Measurements from ENCODE around the gene ORC3. TPM values are rescaled to one million over a fixed set of nuclear protein-coding genes. Genes with fewer than 3 reads are reported as not detected.

ORC3 gene
- total RNA-seq, 8 experiments from 2014 or later, result 31.5 to 41.3 (median 36.0) TPM

DNA sequence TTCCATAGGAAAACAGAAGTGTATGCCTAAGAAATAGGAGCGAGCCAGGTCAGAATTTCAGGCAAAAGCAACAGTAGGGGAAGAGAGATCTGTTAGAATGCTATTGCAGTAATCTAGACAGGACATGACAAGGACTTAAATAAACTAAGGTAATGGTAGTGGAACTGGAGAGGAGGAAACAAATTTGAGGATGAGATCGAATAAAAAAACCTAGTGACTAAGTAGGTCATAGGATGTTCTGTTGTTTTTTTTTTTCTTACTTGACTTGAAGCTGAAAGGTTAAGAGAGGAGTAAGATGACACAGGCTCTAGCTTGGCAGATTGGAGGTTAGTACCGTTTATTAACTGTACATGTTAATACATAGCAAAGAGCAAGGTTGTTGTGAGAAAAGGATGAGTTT, 28.6 kb downstream of the ORC3 start:
- Histone ChIP-seq H3K4me3 (no peak overlapping the region), H3K27ac (no peak overlapping the region), H3K4me1 (replicated peaks in 1 of 2) (no peaks in the 10 kb centered on the region)
- no peak for ATAC-seq (replicated peaks in 6 of 8)
- 72 to 100% (median 100%) methylated on average over 1 to 3 of the region's 3 CpGs; no CpG with 5 or more reads in 1 of the 10 experiments for WGBS, 10 experiments
- in situ Hi-C loops (cut with MboI; ENCODE audit: low pct_unique_long_range_greater_than_20kb in 2 of 9, low sequenced_read_pairs in 9 of 9, unreplicated experiment in 9 of 9), result no loop called here

- H3K4me3 ChIP-seq, result no peak overlapping the region
- no peak for ATAC-seq (replicated peaks in 6 of 8)
- H3K4me1 ChIP-seq (replicated peaks in 1 of 2), result no peaks in the 10 kb centered on the region
- in situ Hi-C loops (cut with MboI; ENCODE audit: low pct_unique_long_range_greater_than_20kb in 2 of 9, low sequenced_read_pairs in 9 of 9, unreplicated experiment in 9 of 9), result no loop called here
- 92 to 100% (median 100%) methylated on average over 1 to 3 of the region's 3 CpGs; no CpG with 5 or more reads in 4 of the 10 experiments for WGBS, 10 experiments
- H3K27ac ChIP-seq, result no peak overlapping the region
Observed at GRCh38 chr6:87623248-87623647, 33.3 kb downstream of the ORC3 start.

- in situ Hi-C loops (cut with MboI; ENCODE audit: low pct_unique_long_range_greater_than_20kb in 2 of 9, low sequenced_read_pairs in 9 of 9, unreplicated experiment in 9 of 9), result no loop called here
- Histone ChIP-seq H3K4me1 (replicated peaks in 1 of 2) (no peaks in the 10 kb centered on the region), H3K27ac (no peak overlapping the region), H3K4me3 (no peak overlapping the region)
- no peak for ATAC-seq (replicated peaks in 6 of 8)
- WGBS, 10 experiments, result 0 to 100% (median 63%) methylated on average over 1 to 2 of the region's 2 CpGs; no CpG with 5 or more reads in 1 of the 10 experiments
Observed at GRCh38 chr6:87628424-87628823, 38.5 kb downstream of the ORC3 start.

DNA sequence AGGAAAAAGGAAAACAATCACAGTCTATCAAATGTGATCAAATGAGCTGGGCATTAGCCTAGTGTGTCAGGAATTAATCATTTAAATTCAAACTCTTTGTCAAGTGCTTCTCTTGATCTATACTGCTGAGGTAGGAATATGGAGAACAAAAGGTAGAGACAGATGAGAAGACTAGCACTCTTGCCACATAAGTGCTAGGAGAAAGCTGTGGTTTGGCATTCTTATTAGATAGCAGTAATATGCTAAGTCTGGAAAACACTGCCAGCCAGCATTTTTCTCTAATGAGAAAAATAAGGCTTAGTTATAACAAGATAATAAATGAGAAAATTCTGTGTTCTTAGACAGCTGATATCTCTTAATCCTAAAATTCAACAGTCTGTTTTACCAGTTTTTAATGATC, 38.9 kb downstream of the ORC3 start:
- Histone ChIP-seq H3K4me1 (replicated peaks in 1 of 2) (no peaks in the 10 kb centered on the region), H3K27ac (no peak overlapping the region), H3K4me3 (no peak overlapping the region)
- peak in 2 of 8 experiments; percentile 20 to 25 for ATAC-seq (replicated peaks in 6 of 8)
- in situ Hi-C loops (cut with MboI; ENCODE audit: low pct_unique_long_range_greater_than_20kb in 2 of 9, low sequenced_read_pairs in 9 of 9, unreplicated experiment in 9 of 9), result no loop called here

DNA sequence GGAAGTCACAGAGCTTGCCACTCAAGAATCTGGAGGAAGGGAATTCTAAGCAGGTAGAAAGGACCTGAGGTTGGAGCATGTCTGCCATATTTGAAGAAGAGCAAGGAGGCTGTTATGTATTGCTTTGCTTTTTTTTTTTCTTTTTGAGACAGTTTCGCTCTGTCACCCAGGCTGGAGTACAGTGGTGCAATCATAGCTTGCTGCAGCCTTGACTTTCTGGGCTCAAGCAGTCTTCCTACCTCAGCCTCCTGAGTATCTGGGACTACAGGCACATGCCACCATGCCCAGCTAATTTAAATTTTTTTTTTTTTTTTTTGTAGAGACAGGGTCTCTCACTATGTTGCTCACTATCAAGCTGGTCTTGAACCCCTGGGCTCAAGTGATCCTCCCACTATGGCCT, 40.8 kb downstream of the ORC3 start:
- WGBS, 10 experiments, result 100% methylated on average over 1 of the region's 1 CpG; no CpG with 5 or more reads in 3 of the 10 experiments
- ATAC-seq (replicated peaks in 6 of 8), result no peak
- Histone ChIP-seq H3K4me3 (no peak overlapping the region), H3K27ac (no peak overlapping the region), H3K4me1 (replicated peaks in 1 of 2) (no peaks in the 10 kb centered on the region)
- in situ Hi-C loops (cut with MboI; ENCODE audit: low pct_unique_long_range_greater_than_20kb in 2 of 9, low sequenced_read_pairs in 9 of 9, unreplicated experiment in 9 of 9), result no loop called here

- 69 to 100% (median 81%) methylated on average over 2 to 3 of the region's 3 CpGs for WGBS, 10 experiments
- Histone ChIP-seq H3K4me3 (no peak overlapping the region), H3K27ac (no peak overlapping the region), H3K4me1 (replicated peaks in 1 of 2) (no peaks in the 10 kb centered on the region)
- ATAC-seq (replicated peaks in 6 of 8), result no peak
- in situ Hi-C loops (cut with MboI; ENCODE audit: low pct_unique_long_range_greater_than_20kb in 2 of 9, low sequenced_read_pairs in 9 of 9, unreplicated experiment in 9 of 9), result no loop called here
Observed at GRCh38 chr6:87633851-87634250, 43.9 kb downstream of the ORC3 start.

DNA sequence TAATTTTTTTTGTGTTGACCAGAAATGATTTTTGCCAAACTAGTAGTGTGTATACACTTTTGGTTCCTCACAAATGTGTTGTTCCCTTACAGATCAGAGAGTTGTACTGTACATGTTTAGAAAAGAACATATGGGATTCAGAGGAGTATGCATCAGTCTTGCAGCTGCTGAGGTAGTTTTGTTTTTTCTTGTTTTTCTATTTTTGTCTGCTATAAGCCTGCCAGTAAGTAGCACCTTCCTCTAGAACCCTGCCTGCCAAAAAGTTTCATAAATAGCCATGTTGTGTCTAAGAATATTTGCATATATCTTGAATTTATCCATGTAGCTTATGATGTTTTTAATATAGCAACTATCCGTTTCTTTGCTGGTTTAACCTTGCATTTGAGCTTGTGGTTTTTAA, 46.4 kb downstream of the ORC3 start:
- no peak for ATAC-seq (replicated peaks in 6 of 8)
- Histone ChIP-seq H3K4me3 (no peak overlapping the region), H3K4me1 (replicated peaks in 1 of 2) (no peaks in the 10 kb centered on the region), H3K27ac (no peak overlapping the region)
- in situ Hi-C loops (cut with MboI; ENCODE audit: low pct_unique_long_range_greater_than_20kb in 2 of 9, low sequenced_read_pairs in 9 of 9, unreplicated experiment in 9 of 9), result no loop called here
- 43 to 100% (median 100%) methylated on average over 1 of the region's 1 CpG; no CpG with 5 or more reads in 3 of the 10 experiments for WGBS, 10 experiments

- Histone ChIP-seq H3K4me1 (replicated peaks in 1 of 2) (no peaks in the 10 kb centered on the region), H3K4me3 (no peak overlapping the region), H3K27ac (no peak overlapping the region)
- in situ Hi-C loops (cut with MboI; ENCODE audit: low pct_unique_long_range_greater_than_20kb in 2 of 9, low sequenced_read_pairs in 9 of 9, unreplicated experiment in 9 of 9), result no loop called here
- no peak for ATAC-seq (replicated peaks in 6 of 8)
- WGBS, 10 experiments, result 81 to 100% (median 100%) methylated on average over 1 of the region's 1 CpG; no CpG with 5 or more reads in 4 of the 10 experiments
Observed at GRCh38 chr6:87637106-87637505, 47.2 kb downstream of the ORC3 start.

DNA sequence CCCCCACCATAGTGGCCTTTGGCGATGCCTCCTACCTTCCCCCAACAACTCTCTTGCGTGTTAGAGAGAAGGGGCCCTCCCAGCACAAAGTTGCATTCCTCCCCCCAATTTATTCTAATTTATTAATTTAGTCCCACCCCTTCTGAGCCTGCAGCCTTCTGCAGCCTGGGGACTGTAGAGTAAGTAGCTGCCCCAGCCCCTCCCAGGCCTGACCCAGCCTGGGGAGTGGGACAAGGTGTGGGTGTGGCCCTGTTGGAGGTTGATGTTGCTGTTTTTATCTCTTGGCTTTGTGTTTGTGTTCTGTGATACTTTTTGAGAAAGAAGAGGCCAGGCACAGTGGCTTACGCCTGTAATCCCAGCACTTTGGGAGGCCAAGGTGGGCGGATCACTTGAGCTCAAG, 49.4 kb downstream of the ORC3 start:
- in situ Hi-C loops (cut with MboI; ENCODE audit: low pct_unique_long_range_greater_than_20kb in 2 of 9, low sequenced_read_pairs in 9 of 9, unreplicated experiment in 9 of 9), result no loop called here
- H3K4me1 ChIP-seq (replicated peaks in 1 of 2), result no peaks in the 10 kb centered on the region
- 90 to 100% (median 100%) methylated on average over 1 to 4 of the region's 4 CpGs; no CpG with 5 or more reads in 5 of the 10 experiments for WGBS, 10 experiments
- H3K4me3 ChIP-seq, result no peak overlapping the region
- no peak for ATAC-seq (replicated peaks in 6 of 8)
- no peak overlapping the region for H3K27ac ChIP-seq

- Histone ChIP-seq H3K4me1 (replicated peaks in 1 of 2) (no peaks in the 10 kb centered on the region), H3K27ac (no peak overlapping the region), H3K4me3 (no peak overlapping the region)
- in situ Hi-C loops (cut with MboI; ENCODE audit: low pct_unique_long_range_greater_than_20kb in 2 of 9, low sequenced_read_pairs in 9 of 9, unreplicated experiment in 9 of 9), result no loop called here
- ATAC-seq (replicated peaks in 6 of 8), result no peak
- WGBS, 10 experiments, result 20 to 100% (median 60%) methylated on average over 1 of the region's 1 CpG; no CpG with 5 or more reads in 2 of the 10 experiments
Observed at GRCh38 chr6:87641065-87641692, 51.2 kb downstream of the ORC3 start.

DNA sequence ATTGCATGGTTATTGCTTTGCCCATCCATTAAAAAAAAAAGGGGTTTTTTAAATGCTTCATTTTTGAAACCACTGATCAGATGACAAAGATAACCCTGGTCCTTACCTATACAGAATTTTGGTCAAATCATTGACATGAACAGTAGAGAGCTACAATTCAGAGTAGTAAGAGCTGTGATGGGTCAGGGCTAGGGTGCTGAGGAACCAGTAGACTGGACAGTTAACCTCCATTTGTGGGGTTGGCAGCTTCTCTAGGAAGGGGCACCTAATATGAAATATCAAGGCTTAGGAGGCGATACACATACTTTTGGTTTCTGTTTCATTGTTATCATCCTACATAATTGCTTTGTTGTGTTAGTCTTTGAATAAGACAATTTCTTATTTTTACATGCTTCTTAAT, 55.1 kb downstream of the ORC3 start:
- H3K4me3 ChIP-seq, result no peak overlapping the region
- no peak for ATAC-seq (replicated peaks in 6 of 8)
- in situ Hi-C loops (cut with MboI; ENCODE audit: low pct_unique_long_range_greater_than_20kb in 2 of 9, low sequenced_read_pairs in 9 of 9, unreplicated experiment in 9 of 9), result no loop called here
- H3K27ac ChIP-seq, result no peak overlapping the region
- 83 to 100% (median 100%) methylated on average over 1 of the region's 1 CpG; no CpG with 5 or more reads in 2 of the 10 experiments for WGBS, 10 experiments
- H3K4me1 ChIP-seq (replicated peaks in 1 of 2), result no peaks in the 10 kb centered on the region

- Histone ChIP-seq H3K27ac (no peak overlapping the region), H3K4me3 (no peak overlapping the region), H3K4me1 (replicated peaks in 1 of 2) (peaks cover 0 to 7% of the 10 kb centered on the region in 2 donors)
- 7 to 100% (median 54%) methylated on average over 1 to 3 of the region's 3 CpGs for WGBS, 10 experiments
- in situ Hi-C loops (cut with MboI; ENCODE audit: low pct_unique_long_range_greater_than_20kb in 2 of 9, low sequenced_read_pairs in 9 of 9, unreplicated experiment in 9 of 9), result no loop called here
- no peak for ATAC-seq (replicated peaks in 6 of 8)
Observed at GRCh38 chr6:87653074-87653962, 63.4 kb downstream of the ORC3 start.

- WGBS, 10 experiments, result 67 to 100% (median 89%) methylated on average over 1 of the region's 1 CpG; no CpG with 5 or more reads in 7 of the 10 experiments
- Histone ChIP-seq H3K27ac (no peak overlapping the region), H3K4me3 (no peak overlapping the region), H3K4me1 (replicated peaks in 1 of 2) (peaks cover 0 to 7% of the 10 kb centered on the region in 2 donors)
- in situ Hi-C loops (cut with MboI; ENCODE audit: low pct_unique_long_range_greater_than_20kb in 2 of 9, low sequenced_read_pairs in 9 of 9, unreplicated experiment in 9 of 9), result no loop called here
- no peak for ATAC-seq (replicated peaks in 6 of 8)
Observed at GRCh38 chr6:87654122-87654521, 64.2 kb downstream of the ORC3 start.

All from motor neuron (in vitro differentiated cells).